ENCODE results near the gene NTN4. TPM values are rescaled to one million over a fixed set of nuclear protein-coding genes. Genes with fewer than 3 reads are reported as not detected.
A peak's percentile ranks its signal among the peaks of the same experiment; 100 is the strongest.

NTN4 gene
- total RNA-seq, 1 donor from 2014 or later, result 0.13 TPM

DNA sequence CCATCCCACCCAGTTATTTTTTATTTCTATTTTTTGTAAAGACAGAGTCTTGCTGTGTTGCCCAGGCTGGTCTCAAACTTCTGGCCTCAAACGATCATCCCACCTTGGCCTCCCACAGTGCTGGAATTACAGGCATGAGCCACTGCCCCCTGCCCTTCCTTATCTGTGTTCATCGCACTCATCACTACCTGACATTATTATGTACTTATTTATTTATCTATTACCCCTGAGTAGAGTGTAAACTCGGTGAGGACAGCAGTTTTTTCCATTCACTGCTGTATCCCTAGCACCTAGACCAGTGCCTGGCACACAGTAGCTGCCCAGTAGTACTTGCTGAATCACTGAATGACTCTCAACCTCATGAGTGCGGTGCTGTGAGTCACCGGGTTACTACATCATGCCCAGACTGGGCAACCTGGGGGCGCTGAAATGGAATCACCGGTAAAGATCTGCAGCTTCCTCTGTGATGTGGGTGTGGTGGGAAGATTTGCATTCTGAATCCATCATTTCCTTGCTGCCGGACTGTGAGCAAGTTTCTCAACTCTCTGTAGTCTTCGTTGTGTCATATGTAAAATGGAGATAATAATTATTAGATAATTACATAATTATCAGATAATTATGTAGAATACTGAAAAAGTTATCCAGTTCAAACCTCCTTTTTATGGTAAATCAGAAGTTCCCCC lies 157.4 kb downstream of the NTN4 start:
- H3K27me3 Mint-ChIP-seq (ENCODE audit: unreplicated experiment), result peaks cover 2% of the 10 kb centered on the region
- no peak for DNase-seq (ENCODE audit: low spot score)
- H3K9me3 Mint-ChIP-seq (ENCODE audit: unreplicated experiment), result no peaks in the 10 kb centered on the region
- peaks cover 12% of the 10 kb centered on the region for H3K4me1 Mint-ChIP-seq (ENCODE audit: unreplicated experiment)
- H3K4me3 Mint-ChIP-seq (ENCODE audit: unreplicated experiment), result no peak overlapping the region
- no peaks in the 10 kb centered on the region for H3K36me3 Mint-ChIP-seq (ENCODE audit: low read depth, unreplicated experiment)
- TF ChIP-seq, protein P1, sequence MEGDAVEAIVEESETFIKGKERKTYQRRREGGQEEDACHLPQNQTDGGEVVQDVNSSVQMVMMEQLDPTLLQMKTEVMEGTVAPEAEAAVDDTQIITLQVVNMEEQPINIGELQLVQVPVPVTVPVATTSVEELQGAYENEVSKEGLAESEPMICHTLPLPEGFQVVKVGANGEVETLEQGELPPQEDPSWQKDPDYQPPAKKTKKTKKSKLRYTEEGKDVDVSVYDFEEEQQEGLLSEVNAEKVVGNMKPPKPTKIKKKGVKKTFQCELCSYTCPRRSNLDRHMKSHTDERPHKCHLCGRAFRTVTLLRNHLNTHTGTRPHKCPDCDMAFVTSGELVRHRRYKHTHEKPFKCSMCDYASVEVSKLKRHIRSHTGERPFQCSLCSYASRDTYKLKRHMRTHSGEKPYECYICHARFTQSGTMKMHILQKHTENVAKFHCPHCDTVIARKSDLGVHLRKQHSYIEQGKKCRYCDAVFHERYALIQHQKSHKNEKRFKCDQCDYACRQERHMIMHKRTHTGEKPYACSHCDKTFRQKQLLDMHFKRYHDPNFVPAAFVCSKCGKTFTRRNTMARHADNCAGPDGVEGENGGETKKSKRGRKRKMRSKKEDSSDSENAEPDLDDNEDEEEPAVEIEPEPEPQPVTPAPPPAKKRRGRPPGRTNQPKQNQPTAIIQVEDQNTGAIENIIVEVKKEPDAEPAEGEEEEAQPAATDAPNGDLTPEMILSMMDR (IDR thresholded peaks at IDR 0.05; ENCODE audit: unreplicated experiment), result no peak
- H3K27ac Mint-ChIP-seq (ENCODE audit: unreplicated experiment), result no peak overlapping the region

DNA sequence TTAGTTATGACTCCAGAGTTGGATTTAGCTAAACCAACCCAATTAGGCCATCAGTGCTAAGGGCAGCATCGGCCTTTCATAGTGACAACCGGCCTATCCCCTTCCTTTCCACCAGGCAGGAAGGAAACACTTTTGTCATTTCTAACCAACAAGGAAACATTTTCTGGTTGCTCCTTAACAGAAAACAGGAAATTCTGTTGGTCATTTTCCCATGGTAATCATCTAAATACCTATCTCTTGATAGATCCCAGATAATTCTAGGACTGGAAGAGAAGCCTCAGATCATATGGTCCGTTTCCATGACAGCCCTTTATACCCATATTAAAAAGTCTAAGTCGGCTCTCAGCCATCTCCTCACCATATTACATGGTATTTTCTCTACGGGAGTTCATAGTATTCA lies 160.1 kb downstream of the NTN4 start:
- no peaks in the 10 kb centered on the region for H3K9me3 Mint-ChIP-seq (ENCODE audit: unreplicated experiment)
- DNase-seq (ENCODE audit: low spot score), result no peak
- TF ChIP-seq, protein P1 (IDR thresholded peaks at IDR 0.05; ENCODE audit: unreplicated experiment), result no peak
- H3K27ac Mint-ChIP-seq (ENCODE audit: unreplicated experiment), result peak overlapping the region; percentile 77
- H3K4me3 Mint-ChIP-seq (ENCODE audit: unreplicated experiment), result no peak overlapping the region
- H3K36me3 Mint-ChIP-seq (ENCODE audit: low read depth, unreplicated experiment), result no peaks in the 10 kb centered on the region
- H3K27me3 Mint-ChIP-seq (ENCODE audit: unreplicated experiment), result no peaks in the 10 kb centered on the region
- peaks cover 12% of the 10 kb centered on the region for H3K4me1 Mint-ChIP-seq (ENCODE audit: unreplicated experiment)

DNA sequence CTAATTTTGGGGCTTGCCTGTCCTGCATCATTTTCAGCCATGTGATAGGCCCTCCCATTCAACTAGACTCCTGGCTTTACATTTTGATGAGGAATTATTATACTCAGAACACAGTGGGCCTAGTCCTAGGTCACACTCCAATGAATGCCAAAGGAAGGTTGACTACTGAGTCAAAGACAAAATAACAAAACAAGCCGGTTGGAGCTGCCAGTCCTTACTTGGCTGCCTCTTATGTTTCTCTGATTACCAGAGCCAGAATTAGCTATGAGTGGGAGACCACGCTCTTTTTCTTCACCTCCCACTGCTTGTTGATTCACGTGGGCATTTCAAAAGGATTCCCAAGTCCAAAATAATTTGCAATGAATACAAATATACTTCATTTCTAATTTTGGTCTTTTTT lies 161.2 kb downstream of the NTN4 start:
- H3K9me3 Mint-ChIP-seq (ENCODE audit: unreplicated experiment), result no peaks in the 10 kb centered on the region
- no peaks in the 10 kb centered on the region for H3K27me3 Mint-ChIP-seq (ENCODE audit: unreplicated experiment)
- H3K4me3 Mint-ChIP-seq (ENCODE audit: unreplicated experiment), result no peak overlapping the region
- DNase-seq (ENCODE audit: low spot score), result no peak
- peaks cover 10% of the 10 kb centered on the region for H3K4me1 Mint-ChIP-seq (ENCODE audit: unreplicated experiment)
- TF ChIP-seq, protein P1 (IDR thresholded peaks at IDR 0.05; ENCODE audit: unreplicated experiment), result no peak
- peak overlapping the region; percentile 24 for H3K27ac Mint-ChIP-seq (ENCODE audit: unreplicated experiment)
- no peaks in the 10 kb centered on the region for H3K36me3 Mint-ChIP-seq (ENCODE audit: low read depth, unreplicated experiment)

- peaks cover 9% of the 10 kb centered on the region for H3K4me1 Mint-ChIP-seq (ENCODE audit: unreplicated experiment)
- peaks cover 3% of the 10 kb centered on the region for H3K27me3 Mint-ChIP-seq (ENCODE audit: unreplicated experiment)
- TF ChIP-seq, protein P1 (IDR thresholded peaks at IDR 0.05; ENCODE audit: unreplicated experiment), result no peak
- H3K27ac Mint-ChIP-seq (ENCODE audit: unreplicated experiment), result no peak overlapping the region
- no peak overlapping the region for H3K4me3 Mint-ChIP-seq (ENCODE audit: unreplicated experiment)
- H3K9me3 Mint-ChIP-seq (ENCODE audit: unreplicated experiment), result no peaks in the 10 kb centered on the region
- no peak for DNase-seq (ENCODE audit: low spot score)
- H3K36me3 Mint-ChIP-seq (ENCODE audit: low read depth, unreplicated experiment), result no peaks in the 10 kb centered on the region
These were observed 163.7 kb downstream of the NTN4 start for GRCh38 chr12:95626854-95627253.

DNA sequence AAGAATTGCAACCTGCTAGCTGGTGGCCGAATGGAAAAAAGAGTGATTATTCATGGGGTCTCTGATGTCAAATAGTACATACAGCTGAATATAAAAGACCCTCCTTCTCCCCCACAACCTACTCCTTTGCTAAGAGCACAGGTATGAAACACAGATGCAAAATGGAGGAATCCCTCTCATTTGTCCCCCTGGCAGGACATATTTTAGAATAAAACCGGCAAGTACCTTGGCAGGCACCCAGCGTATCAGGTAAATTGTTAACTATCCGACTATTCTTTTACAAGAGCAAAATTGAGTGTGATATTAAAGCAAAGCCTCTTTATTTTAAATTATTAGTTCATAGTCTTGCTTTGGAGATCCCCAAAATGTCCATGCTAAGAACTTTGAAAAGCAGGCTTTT lies 165.6 kb downstream of the NTN4 start:
- Mint-ChIP-seq H3K27me3 (ENCODE audit: unreplicated experiment) (peaks cover 3% of the 10 kb centered on the region), H3K27ac (ENCODE audit: unreplicated experiment) (peak overlapping the region; percentile 15), H3K9me3 (ENCODE audit: unreplicated experiment) (no peaks in the 10 kb centered on the region), H3K36me3 (ENCODE audit: low read depth, unreplicated experiment) (no peaks in the 10 kb centered on the region), H3K4me1 (ENCODE audit: unreplicated experiment) (no peaks in the 10 kb centered on the region), H3K4me3 (ENCODE audit: unreplicated experiment) (no peak overlapping the region)
- TF ChIP-seq, protein P1 (IDR thresholded peaks at IDR 0.05; ENCODE audit: unreplicated experiment), result no peak
- no peak for DNase-seq (ENCODE audit: low spot score)
